Gastroesophageal sphincter (tissue), 4 donors: ENCODE data around the gene IGSF6. TPM values are rescaled to one million over a fixed set of nuclear protein-coding genes. Genes with fewer than 3 reads are reported as not detected.
A peak's percentile ranks its signal among the peaks of the same experiment; 100 is the strongest.

Source experiments
- ATAC-seq: fragments of 150-250 bp; one replicate; pipeline ENCODE4 v1.9.1; 2016; ENCODE audit warnings: mild to moderate bottlenecking, moderate library complexity
- H3K27ac ChIP-seq, 4 donors: fragments of 200-600 bp; sonication (generic) in 3 of 4; 1 replicate in 3 of 4; 2 replicates in 1 of 4; pipeline ENCODE4 v1.5.1; 2016 to 2019
- H3K27me3 ChIP-seq: fragments of 200-600 bp; sonication (generic); one replicate; pipeline ENCODE4 v1.5.1; 2019
- H3K36me3 ChIP-seq, 2 donors: fragments of 200-600 bp; sonication (generic); one replicate each; pipeline ENCODE4 v1.5.1; 2019; ENCODE audit warnings: control low read depth in 1 of 2
- H3K4me1 ChIP-seq, 3 donors: fragments of 200-600 bp; sonication (generic); 1 replicate in 2 of 3; 2 replicates in 1 of 3; pipeline ENCODE4 v1.5.1; 2016 to 2019; ENCODE audit warnings: control low read depth in 2 of 3
- H3K4me3 ChIP-seq, 2 donors: fragments of 200-600 bp; sonication (generic); one replicate each; pipeline ENCODE4 v1.5.1; 2019; ENCODE audit warnings: mild to moderate bottlenecking in 1 of 2, moderate library complexity in 1 of 2
- H3K9me3 ChIP-seq, 3 donors: fragments of 200-600 bp; sonication (generic); one replicate each; pipeline ENCODE4 v1.5.1; 2017 to 2019; ENCODE audit warnings: control low read depth in 2 of 3
- EP300 ChIP-seq: sonication (generic); formaldehyde crosslinking; IDR thresholded peaks from one replicate; pipeline ENCODE4 v1.6.1; 2017; ENCODE audit warnings: antibody characterized with exemption, mild to moderate bottlenecking
- POLR2A ChIP-seq, 2 donors: fragments of 450-650 bp; IDR thresholded peaks; one replicate each; pipeline ENCODE4 v1.6.1; 2017; ENCODE audit warnings: antibody characterized with exemption in 2 of 2, mild to moderate bottlenecking in 2 of 2, moderate library complexity in 1 of 2
- POLR2AphosphoS5 ChIP-seq: sonication (generic); formaldehyde crosslinking; IDR thresholded peaks from one replicate; pipeline ENCODE4 v1.6.1; 2017; ENCODE audit warnings: antibody characterized with exemption
- WGBS, 2 donors: methylation state at CpG; one replicate each; pipeline ENCODE4 v1.1.5; 2018; ENCODE audit warnings: low coverage in 1 of 2; 5-methylcytosine and 5-hydroxymethylcytosine counted together
- total RNA-seq, 4 donors: library from RNA; depleted of rRNA; stranded (reverse); fragments of >200 nt; gene quantifications; one replicate each; pipeline ENCODE4 v1.1.0, GENCODE V29; 2016
- TF ChIP-seq, protein P1 (sequence below), 4 experiments: fragments of 200-600 bp in 2 of 4; fragments of 450-650 bp in 2 of 4; sonication (generic) in 1 of 4; IDR thresholded peaks; one replicate each; pipeline ENCODE4 v1.5.1; 2017 to 2019; ENCODE audit warnings: antibody characterized with exemption in 4 of 4, mild to moderate bottlenecking in 2 of 4, moderate library complexity in 2 of 4

Gene IGSF6
- total RNA-seq, 4 donors from 2014 or later = 0.62 to 5.0 (median 1.4) TPM; not detected in 1

DNA sequence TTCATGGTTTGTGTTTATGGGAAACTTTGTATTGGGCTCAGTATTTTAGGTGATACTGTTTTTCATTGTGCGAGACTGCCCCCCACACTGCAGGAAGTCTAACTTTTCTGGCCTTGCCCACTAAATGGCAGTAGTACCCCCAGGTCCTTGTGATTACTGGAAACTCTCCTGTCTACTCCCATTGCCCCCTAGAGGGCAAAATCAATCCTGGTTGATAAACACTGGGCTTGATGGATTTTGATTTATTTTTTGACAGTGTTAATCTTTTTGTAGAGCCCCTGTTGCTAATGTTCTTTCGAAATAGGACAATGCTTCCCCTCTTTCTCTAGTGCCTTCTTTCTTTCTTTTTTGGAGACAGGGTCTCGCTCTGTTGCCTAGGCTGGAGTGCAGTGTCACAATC lies 37.5 kb downstream of the IGSF6 start:
- no peaks in the 10 kb centered on the region for H3K27me3 ChIP-seq
- peaks cover 8 to 50% (median 17%) of the 10 kb centered on the region in 3 donors for H3K4me1 ChIP-seq
- no peaks in the 10 kb centered on the region for H3K9me3 ChIP-seq
- WGBS, 2 donors = 100% methylated on average over 3 of the region's 3 CpGs; no CpG with 5 or more reads in 1 of the 2 donors
- no peak overlapping the region for H3K27ac ChIP-seq
- H3K4me3 ChIP-seq = no peak overlapping the region
- TF ChIP-seq, protein P1, sequence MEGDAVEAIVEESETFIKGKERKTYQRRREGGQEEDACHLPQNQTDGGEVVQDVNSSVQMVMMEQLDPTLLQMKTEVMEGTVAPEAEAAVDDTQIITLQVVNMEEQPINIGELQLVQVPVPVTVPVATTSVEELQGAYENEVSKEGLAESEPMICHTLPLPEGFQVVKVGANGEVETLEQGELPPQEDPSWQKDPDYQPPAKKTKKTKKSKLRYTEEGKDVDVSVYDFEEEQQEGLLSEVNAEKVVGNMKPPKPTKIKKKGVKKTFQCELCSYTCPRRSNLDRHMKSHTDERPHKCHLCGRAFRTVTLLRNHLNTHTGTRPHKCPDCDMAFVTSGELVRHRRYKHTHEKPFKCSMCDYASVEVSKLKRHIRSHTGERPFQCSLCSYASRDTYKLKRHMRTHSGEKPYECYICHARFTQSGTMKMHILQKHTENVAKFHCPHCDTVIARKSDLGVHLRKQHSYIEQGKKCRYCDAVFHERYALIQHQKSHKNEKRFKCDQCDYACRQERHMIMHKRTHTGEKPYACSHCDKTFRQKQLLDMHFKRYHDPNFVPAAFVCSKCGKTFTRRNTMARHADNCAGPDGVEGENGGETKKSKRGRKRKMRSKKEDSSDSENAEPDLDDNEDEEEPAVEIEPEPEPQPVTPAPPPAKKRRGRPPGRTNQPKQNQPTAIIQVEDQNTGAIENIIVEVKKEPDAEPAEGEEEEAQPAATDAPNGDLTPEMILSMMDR (IDR thresholded peaks at IDR 0.05) = no peak
- TF ChIP-seq POLR2AphosphoS5 (no peak), EP300 (no peak), POLR2A (IDR thresholded peaks at IDR 0.05) (no peak)
- ATAC-seq = no peak
- peaks cover 0 to 26% of the 10 kb centered on the region in 2 donors for H3K36me3 ChIP-seq

GRCh38 chr16:21613781-21614180 lies 38.6 kb downstream of the IGSF6 start:
- 69 to 90% methylated on average over 1 to 2 of the region's 2 CpGs for WGBS, 2 donors
- no peak for ATAC-seq
- H3K4me3 ChIP-seq = no peak overlapping the region
- TF ChIP-seq POLR2AphosphoS5 (no peak), POLR2A (IDR thresholded peaks at IDR 0.05) (no peak), EP300 (no peak)
- TF ChIP-seq, protein P1 (IDR thresholded peaks at IDR 0.05) = no peak
- H3K27ac ChIP-seq = no peak overlapping the region
- no peaks in the 10 kb centered on the region for H3K27me3 ChIP-seq
- no peaks in the 10 kb centered on the region for H3K9me3 ChIP-seq
- H3K4me1 ChIP-seq = peaks cover 8 to 55% (median 17%) of the 10 kb centered on the region in 3 donors
- H3K36me3 ChIP-seq = peaks cover 0 to 15% of the 10 kb centered on the region in 2 donors

- ATAC-seq = no peak
- TF ChIP-seq EP300 (no peak), POLR2A (IDR thresholded peaks at IDR 0.05) (no peak), POLR2AphosphoS5 (no peak)
- TF ChIP-seq, protein P1 (IDR thresholded peaks at IDR 0.05) = no peak
- no peak overlapping the region for H3K4me3 ChIP-seq
- peaks cover 8 to 60% (median 17%) of the 10 kb centered on the region in 3 donors for H3K4me1 ChIP-seq
- H3K9me3 ChIP-seq = no peaks in the 10 kb centered on the region
- H3K36me3 ChIP-seq = peaks cover 0 to 11% of the 10 kb centered on the region in 2 donors
- WGBS, 2 donors = 100% methylated on average over 2 to 4 of the region's 4 CpGs
- H3K27me3 ChIP-seq = no peaks in the 10 kb centered on the region
- H3K27ac ChIP-seq = no peak overlapping the region
Observed at GRCh38 chr16:21613361-21613760, 39.0 kb downstream of the IGSF6 start.

DNA sequence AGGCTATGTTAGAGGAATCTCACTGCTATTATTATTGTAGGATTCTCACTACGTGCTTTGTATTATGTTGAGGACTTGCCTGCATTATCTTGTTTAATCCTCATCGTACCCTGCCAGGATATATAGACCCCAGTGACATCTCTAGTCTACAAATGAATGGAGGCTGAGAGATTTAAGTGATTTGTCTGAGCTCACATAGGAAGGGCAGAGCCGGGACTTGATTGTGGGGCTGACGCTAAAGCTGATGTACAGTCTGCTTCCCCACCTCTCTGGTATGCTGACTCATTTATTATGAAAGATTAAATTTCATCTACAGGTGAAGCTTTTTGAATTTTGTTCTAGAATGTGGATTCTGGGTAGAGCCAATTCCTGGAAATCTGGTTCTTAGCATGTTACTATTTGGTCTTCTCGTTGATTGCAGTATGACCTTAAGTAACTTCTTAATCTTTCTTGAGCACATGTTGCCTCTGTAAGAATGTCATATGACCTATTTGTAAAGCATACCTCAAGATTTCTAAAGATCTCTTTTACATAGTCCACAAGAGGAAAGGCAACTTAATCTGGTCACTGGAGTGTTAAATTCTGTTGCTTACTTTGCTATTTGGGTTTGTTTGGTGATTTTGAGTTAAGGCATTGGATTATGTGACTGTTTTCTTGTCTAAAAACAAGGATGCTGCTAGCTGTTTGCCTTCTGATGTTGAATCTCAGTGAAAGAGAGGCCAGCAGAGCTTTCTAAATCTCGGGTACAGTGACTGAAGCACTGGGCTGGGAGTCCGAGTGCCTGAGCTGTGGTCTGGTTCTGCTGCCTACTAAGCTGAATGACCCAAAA lies 40.6 kb downstream of the IGSF6 start:
- 44 to 48% methylated on average over 6 to 7 of the region's 7 CpGs for WGBS, 2 donors
- no peak overlapping the region for H3K4me3 ChIP-seq
- TF ChIP-seq EP300 (no peak), POLR2AphosphoS5 (no peak), POLR2A (IDR thresholded peaks at IDR 0.05) (no peak)
- TF ChIP-seq, protein P1 (IDR thresholded peaks at IDR 0.05) = no peak
- H3K27me3 ChIP-seq = no peaks in the 10 kb centered on the region
- peaks cover 0 to 6% of the 10 kb centered on the region in 2 donors for H3K36me3 ChIP-seq
- H3K27ac ChIP-seq = peak overlapping the region in 3 of 4 donors; percentile 14 to 53 (median 49)
- no peak for ATAC-seq
- H3K9me3 ChIP-seq = no peaks in the 10 kb centered on the region
- peaks cover 8 to 75% (median 17%) of the 10 kb centered on the region in 3 donors for H3K4me1 ChIP-seq

DNA sequence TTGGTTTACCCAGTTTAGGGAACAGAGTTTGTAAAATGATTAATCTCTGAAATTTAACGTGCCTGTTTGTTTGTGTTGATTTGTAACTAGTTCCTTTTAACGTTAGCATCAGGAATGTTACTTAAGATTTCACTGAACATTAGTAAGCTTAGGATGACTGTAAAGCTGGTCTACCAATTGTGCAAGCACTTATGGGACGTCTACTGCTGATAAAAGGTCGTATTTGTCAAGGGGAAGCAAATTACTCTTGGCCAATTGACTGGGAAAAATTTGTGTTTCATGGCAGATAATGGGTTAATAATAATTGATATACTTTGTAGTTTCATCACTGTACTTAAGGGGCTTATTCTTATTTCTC lies 41.2 kb downstream of the IGSF6 start:
- TF ChIP-seq POLR2A (IDR thresholded peaks at IDR 0.05) (no peak), POLR2AphosphoS5 (no peak), EP300 (no peak)
- TF ChIP-seq, protein P1 (IDR thresholded peaks at IDR 0.05) = no peak
- Histone ChIP-seq H3K36me3 (peaks cover 0 to 6% of the 10 kb centered on the region in 2 donors), H3K4me3 (no peak overlapping the region), H3K27me3 (no peaks in the 10 kb centered on the region), H3K4me1 (peaks cover 8 to 79% (median 17%) of the 10 kb centered on the region in 3 donors), H3K9me3 (no peaks in the 10 kb centered on the region), H3K27ac (no peak overlapping the region)
- WGBS, 2 donors = 41 to 53% methylated on average over 4 of the region's 4 CpGs
- no peak for ATAC-seq
